Mammary epithelial cell (primary cell): ENCODE measurements around the gene KIF18A.

Source experiments
- EZH2 ChIP-seq: IDR thresholded peaks from 2 replicates; pipeline ENCODE4 v1.6.1; 2012; ENCODE audit warnings: low read length, inconsistent platforms, borderline replicate concordance
- TF ChIP-seq, protein P1 (sequence below), 2 donors: IDR thresholded peaks in 1 of 2; conservative IDR thresholded peaks in 1 of 2; 2 replicates each; pipeline ENCODE4 v1.5.1; 2011 to 2012; ENCODE audit warnings: inconsistent platforms in 2 of 2, low read length in 2 of 2, mild to moderate bottlenecking in 2 of 2, control low read depth in 1 of 2, low read depth in 1 of 2; ENCODE audit not compliant: insufficient read depth in 1 of 2; ENCODE audit errors: extremely low read depth in 1 of 2

DNA sequence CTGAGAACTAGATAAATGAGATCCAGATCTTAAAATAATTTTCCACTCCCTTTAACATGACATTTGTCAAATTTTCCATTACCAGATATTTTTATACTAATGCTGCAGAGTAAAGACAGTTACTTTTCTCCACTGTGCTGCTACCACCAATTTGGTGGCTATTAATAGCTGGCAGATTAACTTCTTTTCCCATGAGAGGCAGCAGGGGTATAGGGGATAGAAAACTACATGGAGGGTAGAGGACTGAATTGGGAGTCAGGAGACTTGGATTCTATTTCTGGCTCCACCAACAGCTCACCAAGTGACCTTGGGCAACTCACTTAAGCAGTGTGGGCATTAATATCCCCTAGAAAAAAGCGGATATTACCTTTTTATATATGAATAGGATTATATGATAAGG is 69.2 kb downstream of the KIF18A start:
- no peak for TF ChIP-seq EZH2
- TF ChIP-seq, protein P1, sequence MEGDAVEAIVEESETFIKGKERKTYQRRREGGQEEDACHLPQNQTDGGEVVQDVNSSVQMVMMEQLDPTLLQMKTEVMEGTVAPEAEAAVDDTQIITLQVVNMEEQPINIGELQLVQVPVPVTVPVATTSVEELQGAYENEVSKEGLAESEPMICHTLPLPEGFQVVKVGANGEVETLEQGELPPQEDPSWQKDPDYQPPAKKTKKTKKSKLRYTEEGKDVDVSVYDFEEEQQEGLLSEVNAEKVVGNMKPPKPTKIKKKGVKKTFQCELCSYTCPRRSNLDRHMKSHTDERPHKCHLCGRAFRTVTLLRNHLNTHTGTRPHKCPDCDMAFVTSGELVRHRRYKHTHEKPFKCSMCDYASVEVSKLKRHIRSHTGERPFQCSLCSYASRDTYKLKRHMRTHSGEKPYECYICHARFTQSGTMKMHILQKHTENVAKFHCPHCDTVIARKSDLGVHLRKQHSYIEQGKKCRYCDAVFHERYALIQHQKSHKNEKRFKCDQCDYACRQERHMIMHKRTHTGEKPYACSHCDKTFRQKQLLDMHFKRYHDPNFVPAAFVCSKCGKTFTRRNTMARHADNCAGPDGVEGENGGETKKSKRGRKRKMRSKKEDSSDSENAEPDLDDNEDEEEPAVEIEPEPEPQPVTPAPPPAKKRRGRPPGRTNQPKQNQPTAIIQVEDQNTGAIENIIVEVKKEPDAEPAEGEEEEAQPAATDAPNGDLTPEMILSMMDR (conservative IDR thresholded peaks at IDR 0.05 in 1 of 2, IDR thresholded peaks at IDR 0.05 in 1 of 2; ENCODE audit: extremely low read depth in 1 of 2, insufficient read depth in 1 of 2, low read depth in 1 of 2, low read length in 2 of 2) = no peak
